GM21737 (cell line): ENCODE measurements around the gene DDX31.

Source experiments
- ATAC-seq: cut with Tn5 transposase; IDR thresholded peaks from one replicate; pipeline ENCODE4 v1.9.1; 2021; ENCODE audit warnings: mild to moderate bottlenecking, moderate library complexity; ENCODE audit not compliant: unreplicated experiment

DDX31 gene

DNA sequence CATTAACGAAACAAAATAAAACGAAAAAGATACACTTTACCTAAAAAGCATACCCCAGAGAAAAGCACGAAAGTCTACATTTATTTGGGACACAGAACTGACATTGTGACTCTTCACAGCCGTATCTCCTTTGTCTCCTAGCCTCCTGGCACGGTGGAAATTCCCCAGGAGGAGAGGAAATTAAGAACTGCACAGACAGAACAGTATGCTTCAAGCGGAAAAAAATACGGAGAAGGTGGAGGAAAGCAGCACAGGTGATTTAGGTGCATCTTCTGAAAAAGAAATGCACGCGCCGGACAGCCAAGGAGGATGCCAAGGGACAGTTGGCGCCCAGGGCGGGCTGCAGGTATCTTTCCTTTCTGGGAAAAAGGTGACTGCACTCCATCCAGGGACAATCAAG lies 32.0 kb downstream of the DDX31 start:
- no peak for ATAC-seq

DNA sequence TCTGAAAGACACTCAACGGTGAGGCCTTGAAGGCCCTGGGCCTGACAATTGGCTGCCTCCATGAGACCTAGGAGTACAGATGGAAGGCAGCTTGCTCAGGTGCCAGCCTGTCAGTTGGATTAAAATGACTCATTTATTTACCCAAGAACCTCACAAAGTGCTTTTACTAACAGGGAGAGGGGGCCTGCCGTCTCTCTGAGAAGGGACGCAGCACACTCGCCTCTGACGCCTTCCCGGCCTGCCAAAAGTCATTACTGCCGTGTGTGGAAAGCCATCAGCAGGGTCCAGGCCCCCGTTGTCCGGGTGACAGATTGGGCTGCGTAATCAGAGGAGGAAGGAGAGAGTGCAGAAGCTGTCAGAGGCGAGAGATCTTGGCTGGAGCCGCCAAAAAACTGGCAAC lies 32.4 kb downstream of the DDX31 start:
- no peak for ATAC-seq

DNA sequence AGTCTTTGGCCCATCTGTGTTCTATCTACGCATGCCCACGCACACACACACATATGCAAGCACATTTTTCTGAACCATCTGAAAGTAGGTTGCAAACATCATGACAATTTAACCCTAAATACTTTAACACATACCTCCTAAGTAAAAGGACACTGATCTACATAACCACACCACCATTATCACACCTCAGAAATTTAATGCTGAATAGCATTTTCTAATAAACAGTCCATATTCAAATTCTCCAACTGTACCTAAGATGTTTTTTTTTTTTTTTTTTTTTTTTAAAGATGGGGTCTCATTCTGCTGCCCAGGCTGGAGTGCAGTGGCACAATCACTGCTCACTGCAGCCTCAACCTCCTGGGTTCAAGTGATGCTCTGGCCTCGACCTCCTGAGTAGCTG lies 35.5 kb downstream of the DDX31 start:
- ATAC-seq, result no peak

DNA sequence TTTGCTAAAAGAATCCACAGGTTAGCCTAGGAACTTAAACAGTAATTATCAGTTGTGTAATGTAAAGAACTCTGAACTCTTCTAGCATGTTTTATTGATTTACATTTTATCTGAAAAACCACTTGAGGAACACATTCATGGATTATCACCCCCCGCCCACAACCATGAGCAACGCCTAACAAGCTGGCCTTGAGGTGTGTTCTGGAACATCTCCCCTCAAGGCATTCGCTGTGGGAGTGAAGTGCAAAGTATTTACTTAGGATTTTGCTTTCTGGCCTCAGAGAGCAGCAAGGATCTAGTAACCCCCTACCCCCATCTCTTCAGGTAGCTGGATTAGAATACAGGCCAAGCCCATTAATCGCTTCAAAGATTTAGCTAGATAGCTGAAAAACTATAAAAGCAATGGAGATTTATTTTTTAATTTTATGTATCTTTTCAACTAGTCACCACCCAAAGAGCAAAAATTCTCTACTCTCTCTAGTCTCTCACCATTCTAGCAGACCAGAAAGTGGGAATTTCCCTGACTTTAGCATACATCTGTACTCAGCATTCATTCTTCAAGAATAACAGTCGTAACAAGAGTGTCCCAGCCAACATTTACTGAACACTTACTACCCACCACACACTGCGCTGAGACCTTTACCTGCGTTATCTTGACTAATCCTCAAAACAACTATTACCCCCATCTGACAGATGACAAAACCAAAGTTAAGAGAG lies 37.2 kb downstream of the DDX31 start:
- ATAC-seq, result no peak

DNA sequence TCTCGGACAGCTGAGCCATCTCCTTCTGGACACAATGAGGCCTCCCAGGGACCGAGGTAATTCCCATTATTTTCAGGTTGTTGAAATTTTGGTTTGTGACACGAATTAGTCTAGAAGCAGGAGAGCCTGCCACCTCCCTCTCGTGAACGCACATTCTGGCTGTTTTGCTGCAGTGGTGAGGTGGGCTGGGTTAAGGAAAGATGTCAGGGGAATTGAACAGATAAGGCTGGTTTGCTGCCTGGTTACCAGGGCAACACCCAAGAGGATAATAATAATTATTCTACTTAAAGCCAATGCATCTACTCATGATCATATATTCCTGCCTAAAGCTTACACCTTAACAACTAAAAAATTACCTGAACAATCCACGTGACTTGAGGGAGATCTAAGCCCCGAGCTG lies 38.1 kb downstream of the DDX31 start:
- no peak for ATAC-seq

DNA sequence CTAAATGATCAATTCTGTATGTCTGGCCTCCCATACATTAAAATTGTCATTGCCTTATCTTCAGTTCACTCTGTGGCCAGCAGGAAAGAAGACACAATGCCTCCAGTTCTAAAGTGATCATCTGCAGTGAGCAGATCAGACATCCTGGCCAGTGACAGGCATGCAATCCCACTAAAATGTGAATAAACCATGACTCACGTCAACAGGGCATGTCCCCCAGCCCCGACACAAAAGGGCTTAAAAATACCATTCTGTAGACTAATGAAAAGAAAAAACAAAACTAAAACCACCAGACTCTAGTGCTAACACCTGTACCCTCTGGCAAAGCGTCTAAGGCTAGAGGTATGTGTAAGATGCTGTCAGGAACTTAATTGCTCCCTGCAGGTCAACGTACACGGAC lies 38.5 kb downstream of the DDX31 start:
- ATAC-seq, result no peak

DNA sequence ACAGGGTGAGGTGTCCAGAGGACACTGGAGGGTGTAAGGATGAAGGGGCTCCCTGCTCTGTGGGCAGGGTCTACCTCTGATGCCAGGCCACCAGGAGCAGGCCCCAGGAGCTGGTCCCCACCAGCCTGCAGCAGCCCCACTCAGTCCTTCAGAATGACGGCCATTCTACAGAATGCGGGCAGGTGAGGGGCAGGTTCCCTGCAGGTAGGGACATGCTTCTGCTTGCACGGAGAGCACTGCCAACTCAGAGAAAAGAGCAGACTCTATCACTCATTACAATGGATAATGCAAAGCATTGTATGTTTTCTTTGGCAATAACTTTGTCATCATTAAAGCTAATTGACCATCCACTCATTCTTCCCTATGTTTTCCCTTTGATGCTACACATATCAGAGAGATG lies 39.0 kb downstream of the DDX31 start:
- no peak for ATAC-seq

DNA sequence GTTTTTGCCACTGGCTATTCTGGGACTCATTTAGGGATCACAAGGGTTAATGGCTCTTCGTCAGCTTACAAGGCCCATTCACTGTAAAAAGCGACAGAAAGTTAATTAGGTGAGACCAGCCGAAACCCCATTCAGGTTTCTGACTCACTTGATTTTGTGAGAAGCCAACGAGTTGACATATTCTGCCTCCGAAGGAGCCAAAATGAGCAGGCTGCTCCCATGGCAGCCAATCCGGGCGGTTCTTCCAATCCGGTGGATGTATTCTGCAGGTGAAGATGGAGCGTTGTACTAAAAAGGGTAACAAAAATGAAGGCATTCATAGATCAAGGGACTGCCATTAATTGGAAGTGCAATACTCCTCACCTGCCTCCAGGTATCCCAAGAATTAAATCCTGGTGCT lies 39.7 kb downstream of the DDX31 start:
- ATAC-seq, result no peak

DNA sequence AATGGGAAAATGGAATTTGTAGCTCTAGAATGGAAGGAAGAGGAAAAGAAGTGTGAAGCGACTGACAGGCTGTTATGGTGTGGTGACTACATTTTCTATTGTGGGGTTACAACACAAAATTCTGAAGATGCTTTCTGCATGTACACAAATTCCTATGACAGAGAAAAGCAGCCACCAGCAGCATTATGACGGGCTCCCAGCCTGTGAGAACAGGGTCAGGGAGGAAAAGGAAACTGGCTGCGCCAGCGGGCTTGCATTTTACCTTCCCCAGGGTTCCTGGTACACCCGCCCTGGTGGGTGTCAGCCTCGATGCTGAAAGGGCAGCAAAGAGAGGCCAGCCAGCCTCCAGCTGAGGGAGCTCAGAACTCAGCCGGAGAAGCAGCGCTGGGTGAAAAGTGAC lies 41.0 kb downstream of the DDX31 start:
- no peak for ATAC-seq

DNA sequence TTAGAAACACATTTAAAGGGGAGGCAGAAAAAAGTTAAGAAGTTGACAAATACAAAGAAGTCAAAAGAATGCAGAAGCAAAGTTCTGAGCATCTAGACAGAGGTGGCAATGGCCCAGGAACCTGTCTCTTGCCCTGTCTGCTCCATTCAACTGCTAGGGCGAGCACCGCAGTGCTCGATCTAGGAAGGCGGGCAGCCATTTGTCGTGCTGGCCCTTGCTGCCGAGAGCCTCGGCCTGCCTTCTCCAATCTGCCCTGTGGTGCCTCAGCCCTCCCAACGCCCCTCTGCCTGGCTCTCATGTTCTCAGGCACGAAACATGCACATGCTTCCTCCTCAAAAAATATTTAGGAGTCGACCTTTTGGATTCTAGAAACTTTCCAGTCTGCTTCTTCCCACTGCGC lies 42.2 kb downstream of the DDX31 start:
- ATAC-seq, result no peak

DNA sequence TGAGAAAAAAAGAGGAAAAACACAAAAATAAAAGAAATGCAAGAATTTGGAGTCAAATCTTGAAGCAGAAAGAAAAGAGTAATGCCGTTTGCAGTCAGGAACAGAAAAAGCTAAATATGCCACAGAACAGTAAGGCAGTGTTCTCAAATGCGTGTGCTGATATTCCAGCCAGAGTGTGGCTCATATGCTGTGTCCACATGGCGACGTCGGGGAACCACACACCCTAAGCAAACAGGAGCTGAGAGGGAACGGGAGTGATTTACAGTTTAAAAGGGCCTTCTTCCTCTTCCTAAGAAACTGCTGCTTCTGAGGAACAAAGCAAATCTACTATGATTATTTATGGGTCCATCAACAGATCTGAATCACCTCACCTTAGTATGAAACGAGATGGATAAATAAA lies 42.7 kb downstream of the DDX31 start:
- no peak for ATAC-seq

DNA sequence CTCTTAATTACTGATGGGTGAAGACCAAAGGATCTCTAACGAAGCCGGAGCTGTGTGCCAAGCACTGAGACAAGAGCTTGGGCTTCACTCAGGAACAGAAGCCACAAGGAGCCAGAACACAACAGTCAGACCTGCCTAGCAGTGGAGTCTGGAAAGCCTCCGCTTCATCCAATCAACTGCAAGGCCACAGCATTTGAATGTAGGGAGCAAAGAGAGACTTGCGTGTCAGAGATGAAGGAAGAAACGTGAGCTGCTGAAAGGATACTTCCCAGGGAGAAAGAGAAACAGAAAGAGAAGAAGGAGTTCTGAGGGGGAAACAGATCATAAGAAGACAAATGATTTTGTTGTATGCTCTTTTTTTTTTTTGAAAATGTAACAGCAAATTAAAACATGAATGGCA lies 43.5 kb downstream of the DDX31 start:
- no peak for ATAC-seq

DNA sequence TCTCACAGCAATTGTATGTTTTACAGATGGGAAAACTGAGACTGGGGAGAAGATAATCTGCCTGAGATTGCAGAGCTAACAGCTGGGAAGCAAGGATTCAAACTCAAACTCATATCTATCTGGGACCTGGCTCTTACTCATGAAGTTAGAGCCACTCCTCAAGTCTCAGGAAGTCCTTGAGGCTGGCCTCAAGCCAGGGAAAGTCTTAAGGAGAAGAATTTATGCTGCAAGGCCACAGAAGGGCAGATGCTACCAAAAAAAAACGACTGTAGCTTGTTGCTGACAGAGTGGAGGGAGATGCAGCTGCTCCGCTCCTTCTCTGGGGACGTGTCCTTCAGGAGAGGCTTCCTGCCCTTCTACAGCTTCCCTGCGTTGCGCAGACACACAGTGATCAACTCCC lies 47.6 kb downstream of the DDX31 start:
- ATAC-seq, result no peak

DNA sequence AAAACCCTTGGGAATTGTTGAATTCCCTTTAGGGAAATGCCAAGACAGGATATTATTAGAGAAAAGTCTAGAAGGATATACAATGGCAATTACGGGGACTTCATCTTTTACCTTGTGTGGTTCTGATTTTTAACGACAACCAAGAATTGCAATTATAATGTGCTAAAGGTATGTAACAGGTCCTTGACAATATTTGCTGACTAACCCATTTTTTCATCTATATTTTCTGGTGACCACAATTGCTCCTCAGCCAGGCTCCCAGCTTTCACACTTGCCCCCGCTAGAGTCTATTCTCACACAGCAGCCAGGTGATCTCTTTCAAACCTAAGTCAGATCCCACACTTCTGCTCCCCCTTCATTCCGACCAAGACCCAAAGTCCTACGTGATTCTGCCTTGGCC lies 53.1 kb downstream of the DDX31 start:
- ATAC-seq, result no peak

DNA sequence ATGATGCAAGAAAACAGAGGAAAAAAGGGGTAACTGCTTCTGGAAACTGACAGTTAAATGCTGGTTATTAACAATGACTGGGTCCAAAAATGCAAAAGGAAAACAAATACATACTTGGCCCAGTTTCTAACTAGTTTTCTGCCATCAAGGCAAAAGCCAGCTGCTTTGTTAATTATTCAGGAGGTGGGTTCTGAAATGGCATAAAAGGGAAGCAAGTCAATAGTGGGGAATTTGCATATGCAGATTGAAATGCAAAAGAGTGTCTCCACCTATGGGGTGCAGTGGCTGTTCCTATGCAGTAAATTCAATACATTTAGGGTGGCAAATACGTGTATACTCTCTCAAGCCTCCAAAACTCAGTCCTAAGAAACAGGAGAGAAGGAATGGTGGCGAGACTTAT lies 54.0 kb downstream of the DDX31 start:
- no peak for ATAC-seq

DNA sequence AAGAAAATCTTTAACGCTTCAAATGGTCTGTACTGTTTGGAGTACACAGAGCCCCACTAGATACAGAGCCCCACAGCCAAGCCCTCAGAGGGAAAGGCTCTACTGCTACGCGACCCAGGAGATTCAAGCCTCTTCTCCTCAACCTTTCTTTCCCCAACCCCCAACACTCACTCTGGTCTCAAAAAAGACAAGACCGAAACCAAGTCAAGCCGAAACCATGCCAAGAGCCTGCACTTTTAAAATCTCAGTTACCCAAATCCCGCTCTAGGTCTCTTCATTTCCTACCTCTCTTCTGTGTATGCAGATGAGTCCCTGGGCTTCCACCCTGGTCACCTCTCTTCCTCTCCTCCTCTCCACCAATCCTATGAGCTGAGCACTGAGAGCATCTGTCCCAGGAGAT lies 55.5 kb downstream of the DDX31 start:
- no peak for ATAC-seq

DNA sequence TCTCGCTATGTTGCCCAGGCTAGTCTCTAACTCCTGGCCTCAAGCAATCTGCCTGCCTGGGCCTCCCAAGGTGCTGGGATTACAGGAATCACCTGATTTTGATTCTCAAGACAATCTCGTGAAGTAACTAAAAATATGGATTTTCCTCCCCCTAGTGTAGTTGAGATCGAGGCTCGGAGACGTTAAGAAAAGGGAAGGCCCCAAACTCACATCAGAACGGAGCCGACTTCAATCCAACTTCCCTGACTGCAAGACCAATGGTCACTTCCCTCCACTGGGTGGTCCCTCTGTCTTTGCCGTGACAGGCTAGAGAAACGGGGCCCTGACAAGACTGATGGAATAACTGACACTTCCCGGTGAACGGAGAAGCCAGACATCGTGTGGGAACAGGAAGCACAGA lies 59.1 kb downstream of the DDX31 start:
- ATAC-seq, result no peak

DNA sequence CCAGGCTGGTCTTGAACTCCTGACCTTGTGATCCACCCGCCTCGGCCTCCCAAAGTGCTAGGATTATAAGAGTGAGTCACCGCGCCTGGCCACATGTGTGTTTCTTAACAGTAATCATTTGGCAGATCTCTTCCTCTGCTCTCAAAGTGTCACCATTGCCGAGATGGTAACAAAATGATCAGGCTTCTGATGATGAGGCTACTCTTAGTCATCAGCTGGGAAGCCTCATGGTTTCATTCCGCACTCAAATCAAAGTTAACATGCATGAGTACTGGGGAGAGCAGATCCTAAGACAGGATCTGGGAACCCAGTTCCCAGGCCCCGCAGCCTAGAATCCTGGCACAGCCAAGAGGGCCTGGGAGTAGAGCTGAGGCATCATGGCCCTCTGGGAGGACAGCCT lies 60.0 kb downstream of the DDX31 start:
- no peak for ATAC-seq

DNA sequence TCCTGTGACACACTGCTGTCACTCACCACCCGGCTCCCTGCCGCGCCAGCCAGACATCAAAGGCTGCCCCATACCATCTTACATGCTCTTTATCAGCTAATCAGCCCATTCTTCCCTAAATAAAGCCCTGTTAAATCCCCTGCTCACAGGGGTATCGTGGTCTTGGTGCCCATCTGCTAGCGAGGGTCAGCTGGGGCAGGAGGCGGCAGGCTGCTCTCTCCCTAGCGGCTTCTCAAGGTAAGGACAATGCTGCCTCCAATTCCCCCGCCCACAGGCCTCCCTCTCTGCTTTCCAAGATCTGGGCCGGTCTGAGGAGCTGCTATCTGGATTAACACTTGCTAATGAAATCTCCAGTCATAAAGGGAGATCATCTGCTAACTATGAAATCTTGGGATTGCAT lies 60.6 kb downstream of the DDX31 start:
- no peak for ATAC-seq

DNA sequence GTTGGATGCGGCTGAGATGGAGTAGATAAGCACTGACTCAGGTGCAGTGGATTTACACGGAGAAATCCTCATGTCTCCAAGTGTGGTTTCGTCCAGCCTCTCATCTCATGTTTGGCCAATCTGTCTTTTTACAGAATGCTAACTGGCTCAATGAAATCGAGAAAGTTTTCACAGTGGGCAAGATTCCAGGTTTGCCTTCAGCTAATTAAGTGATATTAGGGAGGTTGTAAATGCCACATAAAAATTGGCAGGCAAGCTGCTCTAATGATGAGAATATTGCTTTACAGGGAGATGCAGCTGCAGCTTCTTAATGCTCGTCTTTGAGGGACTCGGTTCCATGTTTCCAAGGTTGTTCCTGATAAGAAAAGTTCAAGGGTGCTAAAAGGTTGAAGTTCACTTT lies 63.7 kb downstream of the DDX31 start:
- no peak for ATAC-seq

DNA sequence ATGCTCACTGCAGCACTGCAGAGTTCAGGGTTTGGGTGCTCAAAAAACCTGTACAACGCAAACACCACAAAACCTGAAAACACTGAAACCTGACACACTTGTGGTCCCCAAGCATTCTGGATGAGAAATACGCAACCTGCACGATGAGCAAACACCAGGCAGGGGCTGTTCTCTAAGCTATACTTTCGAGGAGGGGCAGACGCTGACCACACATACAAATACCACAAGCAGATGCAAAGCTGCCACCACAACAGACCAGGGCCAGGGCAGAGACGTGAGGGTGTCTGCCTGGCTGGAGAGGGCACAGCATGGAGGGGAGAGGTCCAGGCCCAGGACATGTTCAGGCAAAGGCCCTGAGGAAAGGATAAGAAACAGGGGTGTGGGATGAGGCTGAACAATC lies 64.4 kb downstream of the DDX31 start:
- no peak for ATAC-seq

DNA sequence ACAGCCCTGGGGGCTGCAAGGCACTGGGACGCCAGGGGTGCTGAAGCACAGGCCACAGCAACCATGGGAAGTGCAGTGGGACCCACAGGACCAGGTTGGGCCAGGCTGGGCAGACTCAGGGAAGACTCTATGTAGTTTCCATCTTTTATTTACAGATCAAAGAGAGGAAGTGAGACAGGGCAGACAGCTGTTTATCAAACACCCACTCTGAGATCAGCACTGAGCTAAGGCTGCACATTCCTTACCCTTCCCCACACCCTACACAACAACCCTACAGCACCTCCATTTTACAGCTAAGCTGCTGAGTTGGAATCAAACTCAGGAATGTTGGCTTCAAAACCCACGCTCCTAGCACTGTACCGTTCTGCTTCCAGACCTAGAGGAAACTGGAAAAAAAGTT lies 67.6 kb downstream of the DDX31 start:
- no peak for ATAC-seq

DNA sequence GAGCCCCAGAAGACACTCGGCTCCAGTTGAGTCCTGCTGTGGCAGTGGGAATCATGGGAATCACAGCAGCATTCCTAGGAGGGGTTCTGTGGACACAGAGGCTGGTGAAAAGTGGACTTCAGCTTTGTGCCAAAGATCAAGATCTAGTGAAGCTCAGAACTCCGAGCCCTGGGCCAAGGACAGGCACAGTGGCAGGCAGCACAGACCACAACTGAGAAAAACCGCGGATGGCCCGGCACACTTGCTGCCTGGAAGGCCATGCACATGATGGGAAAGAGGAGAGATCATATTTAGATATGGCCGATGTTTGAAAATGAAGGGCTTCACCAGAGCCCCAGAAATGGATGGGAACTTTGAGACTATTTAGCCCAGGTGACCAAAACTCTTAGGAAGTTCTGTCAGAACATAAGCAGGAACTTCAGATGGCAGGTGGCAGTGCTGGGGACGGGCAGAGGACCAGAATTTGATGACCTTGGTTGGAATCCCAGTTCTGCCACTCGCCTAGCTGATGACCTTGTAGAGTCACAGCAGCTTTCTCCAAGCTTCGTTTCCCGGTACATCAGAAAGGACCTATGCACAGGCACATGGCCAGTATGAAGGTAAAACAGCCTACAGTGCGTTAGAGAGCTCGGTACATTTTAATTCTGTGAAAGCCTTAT lies 69.3 kb downstream of the DDX31 start:
- no peak for ATAC-seq
